ENCODE data around the gene WDSUB1. TPM values are rescaled to one million over a fixed set of nuclear protein-coding genes. Genes with fewer than 3 reads are reported as not detected.

The WDSUB1 gene
- total RNA-seq, 1 donor from 2014 or later, result 5.4 TPM

DNA sequence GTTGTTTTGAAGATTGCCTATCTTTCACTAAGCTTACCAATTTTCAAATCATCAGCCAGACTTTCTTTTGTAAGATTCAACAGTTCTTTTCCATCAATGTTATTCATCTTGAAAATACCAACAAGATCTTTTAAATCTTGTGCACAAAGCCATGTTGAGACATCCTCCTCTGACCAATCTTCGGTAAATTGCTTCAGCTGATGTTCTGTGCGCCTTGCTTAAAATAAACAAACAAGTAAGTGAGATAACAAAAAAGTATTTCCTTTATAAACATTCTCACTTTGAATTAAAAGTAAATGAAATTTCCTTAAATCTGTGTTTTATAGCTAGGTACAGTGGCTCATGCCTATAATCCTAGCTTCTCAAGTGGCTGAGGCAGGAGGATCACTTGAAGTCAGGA lies 30.3 kb downstream of the WDSUB1 start:
- Mint-ChIP-seq H3K4me1 (ENCODE audit: unreplicated experiment) (no peaks in the 10 kb centered on the region), H3K27me3 (ENCODE audit: unreplicated experiment) (peaks cover 2% of the 10 kb centered on the region), H3K36me3 (ENCODE audit: low read depth, unreplicated experiment) (peaks cover 2% of the 10 kb centered on the region), H3K9me3 (ENCODE audit: unreplicated experiment) (no peaks in the 10 kb centered on the region), H3K27ac (ENCODE audit: unreplicated experiment) (no peak overlapping the region), H3K4me3 (ENCODE audit: unreplicated experiment) (no peak overlapping the region)
- DNase-seq (ENCODE audit: low spot score), result no peak
- no peak for TF ChIP-seq CTCF (IDR thresholded peaks at IDR 0.05; ENCODE audit: unreplicated experiment)

DNA sequence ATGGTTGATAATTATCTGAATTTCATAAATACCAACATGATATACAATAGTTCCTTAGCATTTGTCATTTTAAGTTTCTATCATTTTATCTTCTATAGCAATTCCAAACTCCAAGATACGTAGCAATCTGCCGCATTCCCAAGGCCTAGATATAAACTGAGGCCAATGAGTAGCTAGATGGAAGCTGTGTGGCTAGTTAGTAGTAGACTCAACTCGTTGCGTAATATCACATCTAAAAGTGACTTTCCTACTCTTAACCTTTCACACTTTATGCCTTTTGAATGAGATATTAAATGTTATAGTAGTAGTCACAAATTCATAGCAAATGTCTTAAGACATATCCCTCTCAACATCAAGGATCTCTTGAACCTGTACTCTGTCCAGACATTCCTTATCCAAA lies 33.6 kb downstream of the WDSUB1 start:
- no peak for DNase-seq (ENCODE audit: low spot score)
- H3K4me1 Mint-ChIP-seq (ENCODE audit: unreplicated experiment), result peaks cover 4% of the 10 kb centered on the region
- peaks cover 2% of the 10 kb centered on the region for H3K27me3 Mint-ChIP-seq (ENCODE audit: unreplicated experiment)
- no peak overlapping the region for H3K4me3 Mint-ChIP-seq (ENCODE audit: unreplicated experiment)
- no peak for TF ChIP-seq CTCF (IDR thresholded peaks at IDR 0.05; ENCODE audit: unreplicated experiment)
- no peaks in the 10 kb centered on the region for H3K9me3 Mint-ChIP-seq (ENCODE audit: unreplicated experiment)
- H3K36me3 Mint-ChIP-seq (ENCODE audit: low read depth, unreplicated experiment), result peaks cover 2% of the 10 kb centered on the region
- H3K27ac Mint-ChIP-seq (ENCODE audit: unreplicated experiment), result no peak overlapping the region

DNA sequence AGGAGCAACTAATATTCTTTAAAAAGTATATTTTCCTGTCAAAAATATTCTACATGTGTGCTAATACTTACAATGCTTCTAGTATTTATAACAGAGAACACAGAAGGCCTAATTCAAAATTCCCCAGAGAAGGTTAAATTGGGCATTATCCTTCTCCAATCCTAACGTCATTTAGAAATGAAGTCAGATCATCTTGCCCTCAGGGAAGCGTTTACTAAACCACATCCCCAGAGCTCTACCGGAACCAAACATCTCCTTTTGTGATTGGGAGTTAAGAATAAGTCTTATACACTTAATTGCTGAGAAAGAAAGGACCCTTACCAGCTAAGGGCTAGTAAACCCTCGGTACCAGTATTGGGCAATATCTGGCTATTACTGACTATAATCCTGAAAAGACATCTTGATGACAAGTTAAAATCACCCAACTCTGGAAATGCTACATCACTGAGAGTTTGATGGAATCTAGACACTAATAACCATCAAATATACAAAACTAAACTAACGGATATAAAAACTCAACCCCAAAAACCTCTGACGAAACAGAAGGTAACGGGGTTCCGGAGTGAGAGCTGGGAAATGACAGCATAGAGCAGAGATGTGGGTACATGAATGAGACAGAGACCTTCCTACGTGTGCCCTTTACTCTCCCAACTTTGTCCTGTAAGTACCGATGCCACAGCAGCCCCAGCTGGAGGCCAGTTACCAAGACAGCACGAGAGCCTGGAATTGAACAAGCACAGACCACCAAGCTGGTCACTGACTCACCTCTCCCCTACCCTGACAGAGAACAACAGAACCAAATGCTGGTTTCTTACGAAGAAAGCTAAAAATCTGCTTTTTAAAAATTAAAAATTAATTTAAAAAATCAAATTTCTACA lies 35.0 kb downstream of the WDSUB1 start:
- H3K27me3 Mint-ChIP-seq (ENCODE audit: unreplicated experiment), result peaks cover 4% of the 10 kb centered on the region
- peaks cover 4% of the 10 kb centered on the region for H3K4me1 Mint-ChIP-seq (ENCODE audit: unreplicated experiment)
- no peak for TF ChIP-seq CTCF (IDR thresholded peaks at IDR 0.05; ENCODE audit: unreplicated experiment)
- H3K27ac Mint-ChIP-seq (ENCODE audit: unreplicated experiment), result peak overlapping the region; percentile 20
- H3K4me3 Mint-ChIP-seq (ENCODE audit: unreplicated experiment), result no peak overlapping the region
- no peaks in the 10 kb centered on the region for H3K9me3 Mint-ChIP-seq (ENCODE audit: unreplicated experiment)
- H3K36me3 Mint-ChIP-seq (ENCODE audit: low read depth, unreplicated experiment), result peaks cover 5% of the 10 kb centered on the region
- DNase-seq (ENCODE audit: low spot score), result no peak

- no peaks in the 10 kb centered on the region for H3K9me3 Mint-ChIP-seq (ENCODE audit: unreplicated experiment)
- H3K4me1 Mint-ChIP-seq (ENCODE audit: unreplicated experiment), result peaks cover 4% of the 10 kb centered on the region
- no peak for DNase-seq (ENCODE audit: low spot score)
Measured at GRCh38 chr2:159249990-159250715, 36.4 kb downstream of the WDSUB1 start.

More at GRCh38 chr2:159249990-159250715, 36.4 kb downstream of the WDSUB1 start:
- Mint-ChIP-seq H3K27me3 (ENCODE audit: unreplicated experiment) (peaks cover 8% of the 10 kb centered on the region), H3K27ac (ENCODE audit: unreplicated experiment) (peak overlapping the region; percentile 64), H3K36me3 (ENCODE audit: low read depth, unreplicated experiment) (peaks cover 15% of the 10 kb centered on the region), H3K4me3 (ENCODE audit: unreplicated experiment) (no peak overlapping the region)
- no peak for TF ChIP-seq CTCF (IDR thresholded peaks at IDR 0.05; ENCODE audit: unreplicated experiment)
